ENCODE measurements around the gene SPEG. TPM values are rescaled to one million over a fixed set of nuclear protein-coding genes. Genes with fewer than 3 reads are reported as not detected.

SPEG gene
- total RNA-seq, 2 donors from 2014 or later, result 30.7 to 53.4 TPM

DNA sequence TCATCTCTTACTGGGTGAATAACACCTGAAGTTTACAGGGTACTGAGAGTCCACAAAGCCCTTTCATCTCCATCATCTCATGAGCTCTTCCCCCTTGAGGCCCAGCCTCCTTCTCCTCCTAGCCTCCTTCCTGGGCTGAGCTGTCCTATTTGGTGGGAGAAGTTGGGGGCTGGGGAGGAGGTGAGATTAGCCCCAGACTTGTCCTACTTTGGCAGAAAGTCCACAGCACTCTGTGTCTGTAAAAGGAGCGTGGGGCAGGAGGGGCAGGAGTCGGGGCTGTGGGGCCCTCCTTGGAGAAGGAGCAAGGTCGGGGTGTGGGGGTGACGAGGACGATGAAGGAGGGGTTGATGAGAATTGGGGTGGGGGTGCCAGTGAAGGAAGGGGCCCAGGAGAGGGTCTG, 26.4 kb upstream of the SPEG start:
- Histone ChIP-seq H3K27me3 (replicated peaks; ENCODE audit: insufficient read depth) (no peaks in the 10 kb centered on the region), H3K36me3 (no peaks in the 10 kb centered on the region), H3K9me3 (no peaks in the 10 kb centered on the region), H3K4me1 (replicated peaks) (no peaks in the 10 kb centered on the region), H3K4me3 (no peak overlapping the region), H3K27ac (peak overlapping the region; percentile 70 to 72)
- intact Hi-C loops (cut with DNase I), result loop anchor here (5.0 kb wide), 1 partner anchor 44 kb away; no protein-coding TSS in a partner anchor
- no peak for DNase-seq (ENCODE audit: low spot score)
- peak; percentile 28 for TF ChIP-seq POLR2AphosphoS5 (IDR thresholded peaks at IDR 0.05)
- TF ChIP-seq, protein P1, sequence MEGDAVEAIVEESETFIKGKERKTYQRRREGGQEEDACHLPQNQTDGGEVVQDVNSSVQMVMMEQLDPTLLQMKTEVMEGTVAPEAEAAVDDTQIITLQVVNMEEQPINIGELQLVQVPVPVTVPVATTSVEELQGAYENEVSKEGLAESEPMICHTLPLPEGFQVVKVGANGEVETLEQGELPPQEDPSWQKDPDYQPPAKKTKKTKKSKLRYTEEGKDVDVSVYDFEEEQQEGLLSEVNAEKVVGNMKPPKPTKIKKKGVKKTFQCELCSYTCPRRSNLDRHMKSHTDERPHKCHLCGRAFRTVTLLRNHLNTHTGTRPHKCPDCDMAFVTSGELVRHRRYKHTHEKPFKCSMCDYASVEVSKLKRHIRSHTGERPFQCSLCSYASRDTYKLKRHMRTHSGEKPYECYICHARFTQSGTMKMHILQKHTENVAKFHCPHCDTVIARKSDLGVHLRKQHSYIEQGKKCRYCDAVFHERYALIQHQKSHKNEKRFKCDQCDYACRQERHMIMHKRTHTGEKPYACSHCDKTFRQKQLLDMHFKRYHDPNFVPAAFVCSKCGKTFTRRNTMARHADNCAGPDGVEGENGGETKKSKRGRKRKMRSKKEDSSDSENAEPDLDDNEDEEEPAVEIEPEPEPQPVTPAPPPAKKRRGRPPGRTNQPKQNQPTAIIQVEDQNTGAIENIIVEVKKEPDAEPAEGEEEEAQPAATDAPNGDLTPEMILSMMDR (IDR thresholded peaks at IDR 0.05), result no peak
- no peak for TF ChIP-seq POLR2A (IDR thresholded peaks at IDR 0.05)
- WGBS, result 51% methylated on average over 5 of the region's 5 CpGs

DNA sequence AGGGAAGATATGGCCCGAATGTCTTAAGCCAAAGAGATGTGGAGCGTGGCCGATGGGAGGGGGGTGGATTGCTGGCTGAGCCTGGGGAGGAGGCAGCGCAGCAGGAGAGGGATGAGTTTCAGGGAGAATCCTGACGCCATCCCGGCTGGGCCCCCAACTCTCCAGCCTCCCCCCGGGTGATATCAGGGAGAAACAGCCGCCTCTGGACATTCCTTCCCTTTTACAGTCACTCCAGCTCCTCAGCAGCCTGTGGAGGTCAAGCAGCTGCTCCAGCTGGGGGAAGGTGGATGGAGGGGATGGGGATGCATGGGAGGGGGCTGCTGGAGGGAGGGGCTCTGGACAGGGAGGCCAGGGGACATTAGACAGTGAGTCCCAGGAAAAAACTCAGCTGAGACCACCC, 26.0 kb upstream of the SPEG start:
- H3K27ac ChIP-seq, result peak overlapping the region; percentile 70 to 78

GRCh38 chr2:219409619-219410018, 25.0 kb upstream of the SPEG start:
- Histone ChIP-seq H3K4me3 (no peak overlapping the region), H3K27me3 (replicated peaks; ENCODE audit: insufficient read depth) (no peaks in the 10 kb centered on the region), H3K9me3 (no peaks in the 10 kb centered on the region), H3K4me1 (replicated peaks) (no peaks in the 10 kb centered on the region), H3K36me3 (no peaks in the 10 kb centered on the region), H3K27ac (peak overlapping the region; percentile 70 to 78)
- 94% methylated on average over 5 of the region's 5 CpGs for WGBS
- intact Hi-C loops (cut with DNase I), result loop anchor here (5.0 kb wide), 1 partner anchor 43 kb away; no protein-coding TSS in a partner anchor
- DNase-seq (ENCODE audit: low spot score), result no peak
- TF ChIP-seq POLR2A (IDR thresholded peaks at IDR 0.05), result no peak
- no peak for TF ChIP-seq POLR2AphosphoS5 (IDR thresholded peaks at IDR 0.05)
- TF ChIP-seq, protein P1 (IDR thresholded peaks at IDR 0.05), result no peak

More for the DNA sequence above, 26.0 kb upstream of the SPEG start:
- intact Hi-C loops (cut with DNase I), result loop anchor here (5.0 kb wide), 1 partner anchor 44 kb away; no protein-coding TSS in a partner anchor
- Histone ChIP-seq H3K4me3 (no peak overlapping the region), H3K27me3 (replicated peaks; ENCODE audit: insufficient read depth) (no peaks in the 10 kb centered on the region), H3K36me3 (no peaks in the 10 kb centered on the region), H3K9me3 (no peaks in the 10 kb centered on the region), H3K4me1 (replicated peaks) (no peaks in the 10 kb centered on the region)
- DNase-seq (ENCODE audit: low spot score), result no peak
- no peak for TF ChIP-seq POLR2A (IDR thresholded peaks at IDR 0.05)
- TF ChIP-seq POLR2AphosphoS5 (IDR thresholded peaks at IDR 0.05), result no peak
- TF ChIP-seq, protein P1 (IDR thresholded peaks at IDR 0.05), result no peak
- WGBS, result 44% methylated on average over 8 of the region's 8 CpGs

DNA sequence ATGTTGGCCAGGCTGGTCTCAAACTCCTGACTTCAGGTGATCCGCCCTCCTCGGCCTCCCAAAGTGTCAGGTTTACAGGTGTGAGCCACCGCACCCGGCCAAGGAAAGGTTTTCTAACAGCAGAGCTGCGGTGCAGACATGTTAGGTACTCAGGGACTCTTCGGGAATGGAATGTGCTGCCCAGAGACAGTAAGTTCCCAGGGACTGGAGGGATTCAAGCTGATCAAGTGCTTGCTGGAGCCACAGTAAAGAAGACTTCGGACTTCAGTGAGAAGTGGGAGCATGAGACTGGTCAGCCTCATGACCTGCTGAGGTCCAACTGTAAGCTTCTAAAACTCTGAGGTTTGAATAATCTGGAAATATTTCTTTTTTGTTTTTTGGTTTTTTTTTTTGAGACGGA, 24.3 kb upstream of the SPEG start:
- no peak for TF ChIP-seq POLR2A (IDR thresholded peaks at IDR 0.05)
- TF ChIP-seq POLR2AphosphoS5 (IDR thresholded peaks at IDR 0.05), result peak; percentile 27
- H3K27ac ChIP-seq, result peak overlapping the region; percentile 70 to 78
- intact Hi-C loops (cut with DNase I), result no loop called here
- WGBS, result 70% methylated on average over 8 of the region's 8 CpGs
- H3K36me3 ChIP-seq, result no peaks in the 10 kb centered on the region
- H3K4me1 ChIP-seq (replicated peaks), result no peaks in the 10 kb centered on the region
- no peaks in the 10 kb centered on the region for H3K9me3 ChIP-seq
- H3K27me3 ChIP-seq (replicated peaks; ENCODE audit: insufficient read depth), result no peaks in the 10 kb centered on the region
- no peak overlapping the region for H3K4me3 ChIP-seq
- DNase-seq (ENCODE audit: low spot score), result no peak

DNA sequence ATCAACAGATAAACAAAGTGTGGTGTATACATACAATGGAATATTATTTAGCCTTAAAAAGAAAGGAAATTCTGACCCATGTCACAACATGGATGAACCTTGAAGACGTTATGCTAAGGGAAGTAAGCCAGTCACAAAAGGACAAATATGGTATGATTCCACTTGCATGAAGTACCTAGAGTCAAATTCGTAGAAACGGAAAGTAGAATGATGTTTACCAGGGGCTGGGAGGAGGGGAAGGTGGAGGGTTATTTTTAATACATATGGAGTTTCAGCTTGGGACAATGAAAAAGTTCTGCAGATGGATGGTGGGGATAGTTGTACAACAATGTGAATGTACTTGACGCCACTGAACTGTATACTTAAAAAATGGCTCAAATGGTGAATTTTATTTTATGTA, 19.8 kb upstream of the SPEG start:
- 70% methylated on average over 4 of the region's 4 CpGs for WGBS
- H3K27me3 ChIP-seq (replicated peaks; ENCODE audit: insufficient read depth), result peaks cover 2% of the 10 kb centered on the region
- H3K9me3 ChIP-seq, result no peaks in the 10 kb centered on the region
- TF ChIP-seq POLR2AphosphoS5 (IDR thresholded peaks at IDR 0.05), result no peak
- TF ChIP-seq, protein P1 (IDR thresholded peaks at IDR 0.05), result no peak
- no peak for TF ChIP-seq POLR2A (IDR thresholded peaks at IDR 0.05)
- no peaks in the 10 kb centered on the region for H3K36me3 ChIP-seq
- no peaks in the 10 kb centered on the region for H3K4me1 ChIP-seq (replicated peaks)
- no peak overlapping the region for H3K4me3 ChIP-seq
- intact Hi-C loops (cut with DNase I), result no loop called here
- no peak for DNase-seq (ENCODE audit: low spot score)
- peak overlapping the region in 1 of 2 donors; percentile 10 for H3K27ac ChIP-seq

All from prostate gland (tissue), 2 donors.